ENCODE results near the gene DMP1.

Gene DMP1, protein sequence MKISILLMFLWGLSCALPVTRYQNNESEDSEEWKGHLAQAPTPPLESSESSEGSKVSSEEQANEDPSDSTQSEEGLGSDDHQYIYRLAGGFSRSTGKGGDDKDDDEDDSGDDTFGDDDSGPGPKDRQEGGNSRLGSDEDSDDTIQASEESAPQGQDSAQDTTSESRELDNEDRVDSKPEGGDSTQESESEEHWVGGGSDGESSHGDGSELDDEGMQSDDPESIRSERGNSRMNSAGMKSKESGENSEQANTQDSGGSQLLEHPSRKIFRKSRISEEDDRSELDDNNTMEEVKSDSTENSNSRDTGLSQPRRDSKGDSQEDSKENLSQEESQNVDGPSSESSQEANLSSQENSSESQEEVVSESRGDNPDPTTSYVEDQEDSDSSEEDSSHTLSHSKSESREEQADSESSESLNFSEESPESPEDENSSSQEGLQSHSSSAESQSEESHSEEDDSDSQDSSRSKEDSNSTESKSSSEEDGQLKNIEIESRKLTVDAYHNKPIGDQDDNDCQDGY

DNA sequence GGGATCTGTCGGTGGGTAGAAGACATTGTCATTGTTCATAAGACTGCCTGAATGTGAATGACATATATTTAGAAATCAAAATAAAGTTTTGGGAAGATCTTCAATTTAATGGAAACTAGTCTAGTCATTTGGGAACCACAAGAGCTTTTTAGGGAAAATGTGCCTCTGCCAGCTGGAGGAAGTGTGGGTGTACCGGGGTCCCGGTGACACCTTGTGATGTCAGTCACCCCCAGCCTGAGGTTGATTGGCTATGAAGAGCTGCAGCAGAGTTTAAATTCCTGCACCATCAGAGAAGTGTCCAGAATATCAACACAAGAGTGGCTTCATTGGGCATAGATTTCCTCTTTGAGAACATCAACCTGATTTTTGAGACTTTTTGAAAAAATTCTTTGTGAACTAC is at the start of gene DMP1:
DMP1 (plus strand) TSS at position 301 of the 400 bp plus-strand sequence. CDS start 6,213 bp downstream, outside the sequence.
- DNase-seq: no peak

DNA sequence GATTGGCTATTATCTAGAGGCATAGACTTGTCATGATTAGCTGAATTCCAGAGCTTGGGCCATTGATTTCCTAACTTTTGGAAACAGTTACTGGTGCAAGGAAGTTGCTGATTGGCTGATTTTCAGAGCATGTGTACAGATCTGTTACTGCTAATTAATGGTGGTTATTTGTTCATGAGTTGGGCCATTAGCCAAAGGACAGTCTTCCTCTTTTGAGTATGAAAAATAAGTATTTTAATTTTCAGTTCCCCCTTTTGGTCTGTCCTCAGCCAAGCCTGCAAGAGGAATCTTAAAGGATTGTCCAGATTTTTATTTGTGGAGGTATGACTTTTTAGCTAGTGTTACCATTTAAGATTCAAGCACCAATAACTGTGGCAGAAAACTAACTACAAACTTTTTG is 48.7 kb upstream of the DMP1 start:
- no peak for DNase-seq

DNA sequence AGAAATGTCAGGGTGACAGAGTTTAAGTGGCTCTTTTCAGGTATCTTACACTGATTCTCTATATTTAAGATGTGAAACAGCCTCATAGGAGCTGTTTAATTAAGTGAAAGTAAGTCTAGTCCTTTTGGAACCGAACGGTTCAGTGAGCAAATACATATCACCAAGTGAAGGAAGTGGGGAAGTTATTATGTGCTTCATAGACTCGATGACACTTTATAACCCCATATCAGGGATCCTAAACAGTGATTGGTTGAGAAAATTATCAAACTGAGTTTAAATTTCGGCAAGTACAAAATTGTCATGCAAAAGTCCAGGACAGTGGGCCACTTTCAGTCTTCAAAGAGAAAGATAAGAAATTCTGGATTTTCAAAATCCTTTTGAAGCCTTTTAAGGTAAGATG is 41.9 kb upstream of the DMP1 start, which contains the start of gene DSPP:
DSPP (plus strand) TSS at position 301 of the 400 bp plus-strand sequence. CDS start 2,380 bp downstream, outside the sequence.
- no peak for DNase-seq

DNA sequence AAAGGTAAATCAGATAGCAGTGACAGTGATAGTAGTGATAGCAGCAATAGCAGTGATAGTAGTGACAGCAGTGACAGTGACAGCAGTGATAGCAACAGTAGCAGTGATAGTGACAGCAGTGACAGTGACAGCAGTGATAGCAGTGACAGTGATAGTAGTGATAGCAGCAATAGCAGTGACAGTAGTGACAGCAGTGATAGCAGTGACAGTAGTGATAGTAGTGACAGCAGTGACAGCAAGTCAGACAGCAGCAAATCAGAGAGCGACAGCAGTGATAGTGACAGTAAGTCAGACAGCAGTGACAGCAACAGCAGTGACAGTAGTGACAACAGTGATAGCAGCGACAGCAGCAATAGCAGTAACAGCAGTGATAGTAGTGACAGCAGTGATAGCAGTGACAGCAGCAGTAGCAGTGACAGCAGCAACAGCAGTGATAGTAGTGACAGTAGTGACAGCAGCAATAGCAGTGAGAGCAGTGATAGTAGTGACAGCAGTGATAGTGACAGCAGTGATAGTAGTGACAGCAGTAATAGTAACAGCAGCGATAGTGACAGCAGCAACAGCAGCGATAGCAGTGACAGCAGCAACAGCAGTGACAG is 35.7 kb upstream of the DMP1 start:
- no peak for DNase-seq

DNA sequence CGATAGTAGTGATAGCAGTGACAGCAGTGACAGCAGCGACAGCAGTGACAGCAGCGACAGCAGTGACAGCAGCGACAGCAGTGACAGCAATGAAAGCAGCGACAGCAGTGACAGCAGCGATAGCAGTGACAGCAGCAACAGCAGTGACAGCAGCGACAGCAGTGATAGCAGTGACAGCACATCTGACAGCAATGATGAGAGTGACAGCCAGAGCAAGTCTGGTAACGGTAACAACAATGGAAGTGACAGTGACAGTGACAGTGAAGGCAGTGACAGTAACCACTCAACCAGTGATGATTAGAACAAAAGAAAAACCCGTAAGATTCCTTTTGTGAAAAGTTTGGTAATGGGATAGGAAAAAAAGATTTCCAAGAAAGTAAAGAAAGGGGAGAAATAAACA is 33.8 kb upstream of the DMP1 start:
- no peak for DNase-seq

DNA sequence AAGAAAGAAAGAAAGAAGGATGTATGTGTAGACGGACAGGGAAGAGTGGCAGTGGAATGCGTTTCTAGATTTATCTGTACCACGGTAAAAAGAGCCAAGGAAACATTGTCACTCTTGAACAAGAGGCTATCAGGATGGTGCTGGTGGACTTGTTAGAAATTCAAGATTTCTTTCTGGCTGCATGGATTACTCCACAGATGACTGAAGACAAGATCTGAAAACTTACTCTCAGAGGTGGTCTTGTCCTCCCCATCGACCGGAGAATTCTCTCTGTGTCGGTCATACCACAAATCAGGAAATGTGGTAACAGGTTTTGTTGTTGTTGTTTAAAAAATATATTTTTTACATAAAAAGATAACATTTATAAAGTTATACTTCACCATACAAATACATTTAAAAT is 30.0 kb upstream of the DMP1 start:
- DNase-seq: no peak

DNA sequence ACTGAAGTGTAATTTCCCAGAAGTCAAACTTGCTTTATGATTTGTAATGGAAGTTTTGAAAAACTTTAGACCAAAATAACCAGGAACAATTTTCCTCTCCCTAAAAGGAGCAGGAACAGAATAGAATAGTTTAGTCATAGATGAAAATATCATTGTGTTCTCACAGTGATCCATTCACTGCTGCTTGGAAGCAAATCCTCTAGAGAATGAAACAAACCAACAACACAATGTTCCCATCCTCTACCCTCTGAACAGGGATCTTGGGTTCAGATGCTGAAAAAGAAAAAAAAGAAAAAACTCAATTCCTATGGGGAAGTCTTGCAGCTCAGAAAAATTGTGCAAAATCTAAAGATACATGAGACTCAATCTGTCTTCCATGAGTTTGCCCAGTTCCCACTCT is 29.6 kb upstream of the DMP1 start:
- no peak for DNase-seq

DNA sequence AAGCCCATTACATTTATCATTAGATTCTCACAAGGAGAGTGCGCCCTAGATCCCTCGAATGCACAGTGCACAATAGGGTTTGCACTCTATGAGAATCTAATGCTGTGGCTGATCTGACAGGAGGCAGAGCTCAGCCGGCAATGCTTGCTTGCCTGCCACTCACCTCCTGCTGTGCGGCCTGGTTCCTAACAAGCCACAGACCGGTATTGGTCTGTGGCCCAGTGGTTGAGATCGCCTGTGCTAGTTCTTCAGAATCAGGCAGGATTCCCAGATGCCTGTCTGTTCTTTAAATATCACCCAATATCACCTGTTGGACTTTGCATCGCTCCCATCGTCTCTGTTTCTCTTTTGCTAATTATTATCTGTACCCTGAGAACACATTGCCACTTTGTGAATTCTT is 27.8 kb upstream of the DMP1 start:
- no peak for DNase-seq

DNA sequence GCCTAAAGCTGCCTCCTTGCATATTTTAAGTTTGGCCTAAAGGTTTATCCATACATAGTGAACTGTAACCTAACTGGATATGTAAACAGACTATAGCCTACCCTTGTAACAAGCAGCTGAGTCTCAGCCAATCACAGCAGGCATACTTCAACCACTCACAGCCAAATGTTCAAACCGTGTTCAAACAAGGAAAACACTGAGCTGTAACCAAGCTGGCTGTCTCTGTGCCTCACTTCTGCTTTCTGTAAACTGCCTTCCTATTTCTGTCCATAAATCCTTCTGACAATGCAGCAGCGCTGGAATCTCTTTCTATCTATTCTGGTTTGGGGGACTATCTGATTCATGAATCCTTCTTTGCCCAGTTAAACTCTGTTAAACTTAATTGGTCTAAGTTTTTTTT is 25.4 kb upstream of the DMP1 start:
- no peak for DNase-seq

DNA sequence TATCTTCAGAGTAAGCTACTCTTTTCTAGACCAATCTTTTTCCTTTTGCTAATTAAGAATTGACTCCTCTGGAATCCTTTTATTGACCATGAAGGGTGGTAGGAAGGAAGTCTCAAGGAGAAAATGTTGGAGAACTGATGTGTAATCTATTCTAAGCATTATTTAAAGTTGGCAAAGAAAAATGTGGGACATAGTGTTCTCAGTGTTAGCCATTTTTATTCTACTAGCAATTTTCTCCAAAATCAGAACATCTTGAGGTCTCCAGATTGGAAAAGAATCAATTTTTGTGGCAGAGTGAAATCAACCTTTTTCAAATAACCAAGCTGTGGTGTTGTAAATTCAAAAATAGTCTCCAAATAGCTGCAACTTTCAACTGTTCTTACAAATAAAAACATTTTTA is 18.4 kb upstream of the DMP1 start:
- DNase-seq: no peak

DNA sequence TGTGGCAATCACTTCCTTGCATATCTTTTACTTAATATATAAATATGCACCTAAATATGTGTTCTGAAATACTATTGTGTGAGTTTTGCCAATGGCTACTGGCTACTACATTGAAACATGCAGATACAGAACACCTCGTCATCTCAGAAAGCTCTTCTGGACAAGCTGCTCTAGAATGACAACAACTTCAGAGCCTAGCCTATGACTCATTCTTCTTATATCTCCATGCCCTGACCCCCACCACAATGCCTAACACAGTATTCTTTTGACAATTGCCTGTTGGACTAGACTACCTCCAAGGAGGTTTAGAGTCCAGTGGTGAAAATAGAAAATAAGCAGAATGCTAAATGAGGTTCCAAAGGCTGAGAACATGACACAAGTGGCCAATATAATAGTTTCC is 17.6 kb upstream of the DMP1 start:
- no peak for DNase-seq

DNA sequence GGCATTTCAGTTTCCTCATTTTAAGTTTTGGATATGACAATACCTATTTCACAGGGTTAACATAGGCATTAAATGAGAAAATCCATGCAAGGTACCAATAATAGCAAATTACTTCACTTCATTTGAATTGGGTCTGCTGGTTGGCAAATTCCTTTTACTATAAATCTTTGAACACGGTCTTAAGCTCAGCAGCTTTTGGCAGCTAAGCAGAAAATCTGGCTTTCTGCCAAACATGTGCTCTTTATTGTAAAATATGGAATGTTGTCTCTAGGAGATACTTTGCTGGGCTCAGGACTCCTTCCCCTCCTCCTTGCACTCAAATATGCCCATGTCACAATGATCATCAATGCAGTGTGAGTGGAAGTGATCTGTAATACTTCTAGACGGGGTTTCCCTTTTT is 16.8 kb upstream of the DMP1 start:
- no peak for DNase-seq

DNA sequence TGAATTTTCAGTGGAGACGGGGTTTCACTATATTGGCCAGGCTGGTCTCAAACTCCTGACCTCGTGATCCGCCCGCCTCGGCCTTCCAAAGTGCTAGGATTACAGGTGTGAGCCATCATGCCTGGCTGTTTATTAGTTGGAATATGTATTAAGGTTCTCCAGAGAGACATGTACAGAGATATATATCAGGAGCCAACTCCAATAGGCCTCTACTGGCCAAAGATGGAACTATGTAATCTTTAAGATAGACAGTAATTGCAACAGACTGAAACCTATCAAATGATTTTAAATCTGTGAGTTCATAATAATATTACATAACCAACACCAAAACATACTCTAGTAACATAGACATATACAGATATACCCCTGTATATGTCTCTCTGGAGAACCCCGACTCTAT is 5.8 kb upstream of the DMP1 start:
- DNase-seq: no peak

DNA sequence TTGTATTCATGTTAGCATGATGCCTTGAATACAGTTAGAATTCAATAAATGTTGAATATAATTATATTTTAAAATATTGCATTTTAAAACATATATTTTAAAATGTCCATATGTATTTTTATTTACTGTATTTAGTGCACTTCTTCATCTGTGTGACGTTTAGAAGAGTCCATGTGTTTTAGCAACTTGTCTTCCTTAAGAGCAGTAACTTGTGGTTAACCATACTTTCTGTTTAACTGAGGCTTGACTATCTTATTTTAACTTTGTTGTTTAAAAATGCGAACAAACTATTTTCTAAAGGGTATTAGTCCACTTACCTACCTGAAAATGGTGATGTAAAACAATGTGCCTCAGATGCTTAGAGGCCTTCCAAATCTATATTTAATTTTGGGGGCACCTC is 858 bp downstream of the DMP1 start:
- DNase-seq: no peak

DNA sequence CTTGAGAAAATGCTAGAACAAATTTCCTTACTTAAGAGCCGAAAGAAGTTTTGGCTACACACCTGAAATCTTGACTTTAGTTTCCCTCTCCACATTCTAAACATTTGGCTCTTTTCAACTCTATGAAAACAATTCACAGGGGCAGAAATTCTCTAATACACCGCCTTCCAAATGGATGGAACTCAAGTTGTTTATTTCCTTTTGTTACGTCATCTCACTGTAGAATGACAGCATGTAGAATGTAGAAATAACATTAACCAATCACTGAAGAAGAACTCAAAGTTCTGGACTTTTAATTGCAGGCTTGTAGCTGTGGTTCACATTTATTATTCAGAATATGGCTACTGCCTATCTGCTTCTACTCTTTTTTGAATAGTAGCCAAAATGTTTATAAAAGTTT is 1.9 kb downstream of the DMP1 start:
- DNase-seq: no peak

DNA sequence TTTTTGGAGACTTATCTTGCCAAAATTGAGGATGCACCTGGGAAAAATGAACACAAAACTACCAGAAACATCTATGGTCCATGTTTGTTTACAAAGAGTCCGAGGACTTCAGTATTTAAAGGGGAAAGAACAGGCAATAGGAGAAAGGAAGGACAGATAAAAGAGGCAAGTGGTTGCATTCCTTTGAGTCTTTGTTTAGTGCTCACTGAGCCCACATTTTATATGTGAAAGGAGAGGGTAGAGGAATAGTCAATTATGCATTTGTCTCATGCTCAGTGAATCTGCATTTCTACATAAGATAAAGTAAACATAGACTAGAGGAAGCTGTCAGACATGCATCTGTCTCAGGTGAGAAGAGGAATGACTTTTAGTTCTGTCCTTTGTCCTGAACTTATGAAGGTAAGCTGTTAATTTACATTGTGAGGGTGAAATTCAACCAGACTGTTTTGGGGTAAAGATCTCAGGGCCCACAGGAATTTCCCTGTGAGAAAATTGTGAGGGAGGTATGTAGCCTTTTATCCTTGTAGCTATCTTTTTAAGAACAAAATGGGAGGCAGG is 4.5 kb downstream of the DMP1 start:
- no peak for DNase-seq

DNA sequence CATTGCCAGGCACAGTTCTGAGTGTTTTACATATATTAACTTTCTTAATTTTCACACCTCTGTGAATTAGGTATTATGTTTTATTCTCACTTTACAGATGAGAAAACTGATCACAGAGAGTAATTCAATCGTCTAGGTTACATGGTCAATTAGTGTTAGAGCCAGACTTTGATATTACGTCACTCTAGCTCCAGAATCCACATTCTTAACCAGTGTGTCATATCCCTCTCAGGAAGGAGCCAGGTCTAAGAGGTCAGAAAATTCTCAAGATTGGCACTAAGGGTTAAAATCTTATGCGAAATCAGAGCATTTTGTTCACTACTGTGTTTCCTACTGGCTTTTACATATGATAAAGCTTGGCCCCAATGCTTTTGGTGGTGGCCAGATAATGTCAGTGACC is 7.4 kb downstream of the DMP1 start:
- DNase-seq: no peak

DNA sequence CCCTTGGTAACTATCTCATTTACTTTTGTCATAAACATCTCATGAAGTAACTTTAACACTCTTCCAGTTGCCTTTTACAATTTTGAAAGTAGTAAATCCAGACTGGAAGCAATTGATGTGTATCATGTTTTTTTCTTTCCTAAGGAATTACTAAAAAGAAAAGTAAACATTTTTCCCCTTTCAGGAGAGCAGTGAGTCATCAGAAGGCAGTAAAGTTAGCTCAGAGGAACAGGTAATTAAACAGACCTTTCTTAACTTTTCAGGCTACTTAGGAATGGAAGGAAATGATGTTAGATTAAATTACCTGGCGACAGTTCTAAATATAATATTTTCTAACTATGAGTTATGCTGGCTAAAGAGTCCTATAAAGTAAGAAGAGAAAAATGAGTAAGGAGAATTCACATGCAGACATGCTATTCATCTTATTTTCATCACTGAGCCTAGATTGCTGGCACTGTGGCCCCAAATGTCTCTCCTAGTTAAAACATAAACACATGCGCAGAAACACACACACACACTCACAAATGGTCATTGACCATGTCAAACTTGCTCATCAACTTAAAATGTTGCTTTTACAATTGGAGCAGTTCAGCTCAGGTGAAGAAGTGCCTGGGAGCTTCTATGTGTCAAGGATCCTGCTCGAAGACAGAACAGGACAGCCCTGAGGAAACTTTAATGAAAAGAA is 9.3 kb downstream of the DMP1 start:
- DNase-seq: no peak

DNA sequence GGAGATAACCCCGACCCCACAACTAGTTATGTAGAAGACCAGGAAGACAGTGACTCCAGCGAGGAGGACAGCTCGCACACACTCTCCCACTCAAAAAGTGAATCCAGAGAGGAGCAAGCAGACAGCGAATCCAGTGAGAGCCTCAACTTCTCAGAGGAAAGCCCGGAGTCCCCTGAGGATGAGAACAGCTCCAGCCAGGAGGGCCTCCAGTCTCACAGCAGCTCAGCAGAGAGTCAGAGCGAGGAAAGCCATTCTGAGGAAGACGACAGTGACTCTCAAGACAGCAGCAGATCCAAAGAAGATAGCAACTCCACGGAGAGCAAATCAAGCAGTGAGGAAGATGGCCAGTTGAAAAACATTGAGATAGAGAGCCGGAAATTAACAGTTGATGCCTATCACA is 12.8 kb downstream of the DMP1 start:
- no peak for DNase-seq

DNA sequence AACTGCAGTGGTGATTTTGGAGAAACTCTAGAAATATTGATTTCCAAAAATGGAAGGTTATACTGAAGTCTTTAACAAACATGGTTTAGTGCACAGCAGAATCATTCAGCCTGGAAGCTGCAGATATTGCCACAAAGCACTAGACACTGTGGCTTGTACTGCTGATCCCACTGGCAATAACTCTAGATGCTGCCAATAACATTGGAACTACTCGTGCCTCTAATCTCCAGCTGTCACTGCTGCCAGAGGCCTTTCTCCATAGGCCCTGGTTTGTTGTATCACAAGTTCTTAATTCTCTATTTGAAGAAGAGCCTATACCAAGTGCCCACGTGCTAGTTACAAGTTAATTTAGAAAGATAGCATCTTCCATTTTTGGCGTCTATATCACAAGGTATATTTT is 19.3 kb downstream of the DMP1 start:
- DNase-seq: no peak

DNA sequence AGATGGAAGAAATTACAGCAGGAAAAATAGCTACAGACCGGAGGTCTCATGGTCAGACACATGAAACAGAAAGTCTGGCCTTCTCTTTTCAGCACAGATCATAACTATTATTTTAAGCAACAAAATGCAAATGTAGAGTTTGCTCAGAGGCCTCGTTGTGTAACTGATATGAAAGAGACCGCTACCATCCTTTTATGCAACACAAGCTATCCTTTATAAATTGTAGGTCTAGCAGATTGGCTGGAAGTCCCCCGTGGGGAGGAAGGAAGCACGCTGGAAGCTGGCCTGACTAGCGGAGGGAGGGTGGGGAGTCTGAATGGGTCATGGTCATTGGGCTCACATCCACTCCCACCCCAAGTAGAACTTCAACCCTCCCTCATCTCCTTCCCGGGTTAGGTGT is 27.7 kb downstream of the DMP1 start:
- DNase-seq: no peak

DNA sequence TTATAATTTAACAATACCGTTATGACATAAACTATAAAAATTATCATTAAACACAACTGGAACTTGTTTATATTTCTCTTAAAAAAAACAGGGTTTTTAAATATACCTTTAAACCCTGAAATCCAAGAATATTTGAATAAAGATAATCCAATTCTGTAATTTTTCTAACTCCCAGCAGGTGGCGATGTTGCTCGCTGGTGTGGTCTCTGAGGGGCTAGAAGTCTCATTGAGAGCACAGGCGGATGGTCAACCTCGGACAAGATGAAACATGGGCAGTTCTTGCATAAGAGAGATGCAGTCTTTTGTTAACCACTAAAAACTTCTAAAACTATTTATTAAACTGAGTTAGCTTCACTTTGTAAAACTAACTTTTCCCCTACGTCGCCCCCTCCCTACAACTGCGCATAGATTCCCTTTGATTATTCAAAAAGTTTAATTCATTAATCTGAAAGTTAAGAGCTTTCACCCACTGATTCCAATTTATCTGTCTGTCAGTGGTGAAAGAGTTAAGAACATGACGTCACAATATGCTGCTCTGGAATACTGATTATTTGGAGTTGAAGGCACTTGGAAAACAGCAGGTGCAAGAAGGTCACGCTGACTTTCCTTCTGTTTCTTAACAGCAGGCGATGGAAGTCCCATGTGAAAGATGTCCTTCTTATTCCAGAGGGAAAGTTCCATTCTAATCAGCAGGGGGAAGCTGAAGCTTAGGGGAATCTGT is 29.5 kb downstream of the DMP1 start:
- DNase-seq: peak; percentile 0

DNA sequence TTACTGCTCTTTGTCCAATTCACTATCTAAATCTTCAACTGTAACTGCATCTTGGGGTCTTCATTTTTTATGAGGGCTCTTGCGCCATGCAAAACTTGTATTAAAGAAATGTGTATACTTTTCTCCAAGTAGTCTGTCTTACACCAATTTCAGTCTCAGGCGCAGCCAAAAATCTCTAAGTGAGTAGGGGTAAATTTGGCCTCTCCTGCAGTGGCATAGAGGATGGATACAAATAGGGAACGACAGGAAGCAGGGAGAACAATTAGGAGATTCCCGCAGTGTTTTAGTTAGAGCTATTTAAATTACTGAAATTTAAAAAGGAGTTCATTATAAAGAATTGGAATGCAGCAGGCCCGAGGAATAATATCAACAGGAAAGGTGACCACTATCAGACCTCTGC is 30.2 kb downstream of the DMP1 start:
- no peak for DNase-seq

All from NCI-H1417 treated with DMSO at 0.1 percent for 48 hours (cell line).